ENCODE results near the gene RNF166. TPM values are rescaled to one million over a fixed set of nuclear protein-coding genes. Genes with fewer than 3 reads are reported as not detected.
A peak's percentile ranks its signal among the peaks of the same experiment; 100 is the strongest.

Gene RNF166
- total and polyA plus RNA-seq, 2 of the 13 experiments (the other 11 are each of a cell fraction or from before 2014, with no cell fraction given): 21.4 to 23.0 TPM

DNA sequence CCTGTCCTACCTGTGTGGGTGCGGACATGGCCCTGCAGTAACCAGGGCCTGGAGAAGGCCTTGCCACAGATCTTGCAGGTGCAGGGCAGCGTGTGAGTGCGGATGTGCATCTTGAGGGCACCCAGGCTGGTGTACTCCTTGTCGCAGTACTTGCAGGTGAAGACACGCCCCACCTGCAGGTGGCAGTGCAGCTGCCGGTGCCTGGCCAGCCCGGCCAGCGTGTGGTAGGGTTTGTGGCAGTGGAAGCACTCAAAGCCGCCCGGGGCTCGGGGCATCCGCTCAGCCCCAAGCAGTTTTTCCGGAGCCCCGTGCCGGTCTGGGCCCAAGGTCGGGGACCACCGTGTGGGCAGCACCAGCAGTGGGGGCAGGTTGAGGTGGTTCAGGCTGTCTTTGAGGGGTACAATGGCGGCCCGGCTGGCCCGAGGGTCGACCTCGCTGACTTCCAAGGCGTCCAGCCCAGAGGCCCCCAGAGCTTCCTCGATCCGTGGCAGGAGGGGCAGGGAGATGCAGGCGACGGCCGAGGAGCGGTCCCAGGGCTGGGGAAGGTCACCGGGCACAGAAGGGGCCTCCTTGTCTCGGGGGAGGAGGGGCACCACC is 25.0 kb downstream of the RNF166 start (continued):
- TF ChIP-seq, protein P1, sequence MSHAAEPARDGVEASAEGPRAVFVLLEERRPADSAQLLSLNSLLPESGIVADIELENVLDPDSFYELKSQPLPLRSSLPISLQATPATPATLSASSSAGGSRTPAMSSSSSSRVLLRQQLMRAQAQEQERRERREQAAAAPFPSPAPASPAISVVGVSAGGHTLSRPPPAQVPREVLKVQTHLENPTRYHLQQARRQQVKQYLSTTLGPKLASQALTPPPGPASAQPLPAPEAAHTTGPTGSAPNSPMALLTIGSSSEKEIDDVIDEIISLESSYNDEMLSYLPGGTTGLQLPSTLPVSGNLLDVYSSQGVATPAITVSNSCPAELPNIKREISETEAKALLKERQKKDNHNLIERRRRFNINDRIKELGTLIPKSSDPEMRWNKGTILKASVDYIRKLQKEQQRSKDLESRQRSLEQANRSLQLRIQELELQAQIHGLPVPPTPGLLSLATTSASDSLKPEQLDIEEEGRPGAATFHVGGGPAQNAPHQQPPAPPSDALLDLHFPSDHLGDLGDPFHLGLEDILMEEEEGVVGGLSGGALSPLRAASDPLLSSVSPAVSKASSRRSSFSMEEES (CRISPR knock-in tag; IDR thresholded peaks at IDR 0.05): 0 out of 2 replicates have a peak, but pooled peaks have one; percentile 27
- TF ChIP-seq GATA4 (IDR thresholded peaks at IDR 0.05; ENCODE audit: borderline replicate concordance, low read depth): no peak
- TF ChIP-seq, protein P2, sequence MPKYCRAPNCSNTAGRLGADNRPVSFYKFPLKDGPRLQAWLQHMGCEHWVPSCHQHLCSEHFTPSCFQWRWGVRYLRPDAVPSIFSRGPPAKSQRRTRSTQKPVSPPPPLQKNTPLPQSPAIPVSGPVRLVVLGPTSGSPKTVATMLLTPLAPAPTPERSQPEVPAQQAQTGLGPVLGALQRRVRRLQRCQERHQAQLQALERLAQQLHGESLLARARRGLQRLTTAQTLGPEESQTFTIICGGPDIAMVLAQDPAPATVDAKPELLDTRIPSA (CRISPR knock-in tag; IDR thresholded peaks at IDR 0.05; ENCODE audit: borderline replicate concordance): no peak
- no peak for TF ChIP-seq THYN1 (CRISPR knock-in tag; IDR thresholded peaks at IDR 0.05; ENCODE audit: borderline replicate concordance, low read depth)
- no peak for TF ChIP-seq ARID2 (CRISPR knock-in tag; IDR thresholded peaks at IDR 0.05; ENCODE audit: borderline replicate concordance)
- no peak for TF ChIP-seq NR2F1 (CRISPR knock-in tag; IDR thresholded peaks at IDR 0.05)
- TF ChIP-seq, protein P3, sequence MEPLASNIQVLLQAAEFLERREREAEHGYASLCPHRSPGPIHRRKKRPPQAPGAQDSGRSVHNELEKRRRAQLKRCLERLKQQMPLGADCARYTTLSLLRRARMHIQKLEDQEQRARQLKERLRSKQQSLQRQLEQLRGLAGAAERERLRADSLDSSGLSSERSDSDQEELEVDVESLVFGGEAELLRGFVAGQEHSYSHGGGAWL (CRISPR knock-in tag; IDR thresholded peaks at IDR 0.05): peak; percentile 52; the same call in 1 of the 2 replicates
- TF ChIP-seq GTF3A (CRISPR knock-in tag; conservative IDR thresholded peaks at IDR 0.05): no peak
- TF ChIP-seq, protein P4, sequence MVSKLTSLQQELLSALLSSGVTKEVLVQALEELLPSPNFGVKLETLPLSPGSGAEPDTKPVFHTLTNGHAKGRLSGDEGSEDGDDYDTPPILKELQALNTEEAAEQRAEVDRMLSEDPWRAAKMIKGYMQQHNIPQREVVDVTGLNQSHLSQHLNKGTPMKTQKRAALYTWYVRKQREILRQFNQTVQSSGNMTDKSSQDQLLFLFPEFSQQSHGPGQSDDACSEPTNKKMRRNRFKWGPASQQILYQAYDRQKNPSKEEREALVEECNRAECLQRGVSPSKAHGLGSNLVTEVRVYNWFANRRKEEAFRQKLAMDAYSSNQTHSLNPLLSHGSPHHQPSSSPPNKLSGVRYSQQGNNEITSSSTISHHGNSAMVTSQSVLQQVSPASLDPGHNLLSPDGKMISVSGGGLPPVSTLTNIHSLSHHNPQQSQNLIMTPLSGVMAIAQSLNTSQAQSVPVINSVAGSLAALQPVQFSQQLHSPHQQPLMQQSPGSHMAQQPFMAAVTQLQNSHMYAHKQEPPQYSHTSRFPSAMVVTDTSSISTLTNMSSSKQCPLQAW (CRISPR knock-in tag; IDR thresholded peaks at IDR 0.05): peak; percentile 60; the same call in 1 of the 2 replicates
- TF ChIP-seq SRSF4 (IDR thresholded peaks at IDR 0.05; ENCODE audit: low read depth, low read length, poor library complexity, severe bottlenecking): no peak
- no peak for TF ChIP-seq ZNF773 (CRISPR knock-in tag; IDR thresholded peaks at IDR 0.05; ENCODE audit: borderline replicate concordance)
- TF ChIP-seq SRSF1 (optimal IDR thresholded peaks at IDR 0.05; ENCODE audit: low read depth, low read length): peak; percentile 30
- TF ChIP-seq ZBTB3 (CRISPR knock-in tag; IDR thresholded peaks at IDR 0.05; ENCODE audit: borderline replicate concordance, low read depth): no peak
- TF ChIP-seq, protein P5, sequence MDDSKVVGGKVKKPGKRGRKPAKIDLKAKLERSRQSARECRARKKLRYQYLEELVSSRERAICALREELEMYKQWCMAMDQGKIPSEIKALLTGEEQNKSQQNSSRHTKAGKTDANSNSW (CRISPR knock-in tag; IDR thresholded peaks at IDR 0.05; ENCODE audit: borderline replicate concordance): no peak
- no peak for TF ChIP-seq SIN3B (IDR thresholded peaks at IDR 0.05; ENCODE audit: low read length)
- TF ChIP-seq ZNF3 (CRISPR knock-in tag; IDR thresholded peaks at IDR 0.05): no peak
- TF ChIP-seq NFKB2 (CRISPR knock-in tag; IDR thresholded peaks at IDR 0.05; ENCODE audit: borderline replicate concordance): no peak
- TF ChIP-seq MBNL3 (CRISPR knock-in tag; conservative IDR thresholded peaks at IDR 0.05): no peak
- TF ChIP-seq GFI1 (CRISPR knock-in tag; IDR thresholded peaks at IDR 0.05; ENCODE audit: borderline replicate concordance): no peak
- TF ChIP-seq, protein P6, sequence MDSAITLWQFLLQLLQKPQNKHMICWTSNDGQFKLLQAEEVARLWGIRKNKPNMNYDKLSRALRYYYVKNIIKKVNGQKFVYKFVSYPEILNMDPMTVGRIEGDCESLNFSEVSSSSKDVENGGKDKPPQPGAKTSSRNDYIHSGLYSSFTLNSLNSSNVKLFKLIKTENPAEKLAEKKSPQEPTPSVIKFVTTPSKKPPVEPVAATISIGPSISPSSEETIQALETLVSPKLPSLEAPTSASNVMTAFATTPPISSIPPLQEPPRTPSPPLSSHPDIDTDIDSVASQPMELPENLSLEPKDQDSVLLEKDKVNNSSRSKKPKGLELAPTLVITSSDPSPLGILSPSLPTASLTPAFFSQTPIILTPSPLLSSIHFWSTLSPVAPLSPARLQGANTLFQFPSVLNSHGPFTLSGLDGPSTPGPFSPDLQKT (CRISPR knock-in tag; IDR thresholded peaks at IDR 0.05; ENCODE audit: borderline replicate concordance): no peak
- TF ChIP-seq ZNF552 (CRISPR knock-in tag; IDR thresholded peaks at IDR 0.05; ENCODE audit: borderline replicate concordance): no peak
- TF ChIP-seq, protein P7, sequence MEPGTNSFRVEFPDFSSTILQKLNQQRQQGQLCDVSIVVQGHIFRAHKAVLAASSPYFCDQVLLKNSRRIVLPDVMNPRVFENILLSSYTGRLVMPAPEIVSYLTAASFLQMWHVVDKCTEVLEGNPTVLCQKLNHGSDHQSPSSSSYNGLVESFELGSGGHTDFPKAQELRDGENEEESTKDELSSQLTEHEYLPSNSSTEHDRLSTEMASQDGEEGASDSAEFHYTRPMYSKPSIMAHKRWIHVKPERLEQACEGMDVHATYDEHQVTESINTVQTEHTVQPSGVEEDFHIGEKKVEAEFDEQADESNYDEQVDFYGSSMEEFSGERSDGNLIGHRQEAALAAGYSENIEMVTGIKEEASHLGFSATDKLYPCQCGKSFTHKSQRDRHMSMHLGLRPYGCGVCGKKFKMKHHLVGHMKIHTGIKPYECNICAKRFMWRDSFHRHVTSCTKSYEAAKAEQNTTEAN (CRISPR knock-in tag; conservative IDR thresholded peaks at IDR 0.05): no peak
- no peak for TF ChIP-seq ZNF709 (CRISPR knock-in tag; IDR thresholded peaks at IDR 0.05)
